H9 (cell line): Measurements from ENCODE around the gene TMEM271. TPM values are rescaled to one million over a fixed set of nuclear protein-coding genes. Genes with fewer than 3 reads are reported as not detected.
"Not testable (repeated sequence)": the region's sequence is repeated elsewhere in the genome, so short reads cannot be mapped to it uniquely, and the experiment has no call there.

Source experiments
- DNase-seq: peaks from one replicate; pipeline ENCODE4 v3.0.0-alpha.2; 2017
- H2AFZ ChIP-seq: one replicate; pipeline ENCODE4 v1.6.1; 2013; ENCODE audit warnings: mild to moderate bottlenecking, low read length, control low read depth, moderate library complexity
- H2AK5ac ChIP-seq: 2 replicates; pipeline ENCODE4 v1.6.1; 2013; ENCODE audit warnings: low read length, control low read depth, mixed read lengths; ENCODE audit not compliant: insufficient read length
- H2BK120ac ChIP-seq: one replicate; pipeline ENCODE4 v1.6.1; 2013; ENCODE audit warnings: low read depth, mild to moderate bottlenecking, low read length, control low read depth, inconsistent platforms; ENCODE audit not compliant: poor library complexity, severe bottlenecking
- H2BK12ac ChIP-seq: 2 replicates; pipeline ENCODE4 v1.6.1; 2013; ENCODE audit warnings: low read length, control low read depth, mixed read lengths, low read depth; ENCODE audit not compliant: insufficient read length
- H2BK15ac ChIP-seq: 2 replicates; pipeline ENCODE4 v1.6.1; 2013; ENCODE audit warnings: low read depth, low read length, control low read depth
- H2BK20ac ChIP-seq: one replicate; pipeline ENCODE4 v1.6.1; 2013; ENCODE audit warnings: low read depth, mild to moderate bottlenecking, low read length, control low read depth, inconsistent platforms; ENCODE audit not compliant: poor library complexity, severe bottlenecking
- H2BK5ac ChIP-seq: 2 replicates; pipeline ENCODE4 v1.6.1; 2013; ENCODE audit warnings: low read length, control low read depth, mixed read lengths; ENCODE audit not compliant: insufficient read length
- H3K14ac ChIP-seq: 2 replicates; pipeline ENCODE4 v1.6.1; 2013; ENCODE audit warnings: low read length, control low read depth; ENCODE audit not compliant: insufficient read depth
- H3K18ac ChIP-seq: 2 replicates; pipeline ENCODE4 v1.6.1; 2013; ENCODE audit warnings: low read depth, mild to moderate bottlenecking, mixed read lengths, low read length, control low read depth; ENCODE audit not compliant: insufficient read length
- H3K23ac ChIP-seq: 2 replicates; pipeline ENCODE4 v1.6.1; 2013; ENCODE audit warnings: low read length, control low read depth, mixed read lengths, low read depth; ENCODE audit not compliant: insufficient read length
- H3K23me2 ChIP-seq: 2 replicates; pipeline ENCODE4 v1.6.1; 2013; ENCODE audit warnings: low read depth, mild to moderate bottlenecking, mixed read lengths, low read length, control low read depth; ENCODE audit not compliant: insufficient read length, poor library complexity, severe bottlenecking
- H3K27ac ChIP-seq: 2 replicates; pipeline ENCODE4 v1.5.1; 2013; ENCODE audit warnings: low read length, control low read depth, mixed read lengths, low read depth; ENCODE audit not compliant: insufficient read length
- H3K27me3 ChIP-seq: 2 replicates; pipeline ENCODE4 v1.6.1; 2013; ENCODE audit warnings: low read length, control low read depth, inconsistent platforms; ENCODE audit not compliant: insufficient read depth
- H3K4ac ChIP-seq: 2 replicates; pipeline ENCODE4 v1.6.1; 2013; ENCODE audit warnings: low read depth, mild to moderate bottlenecking, control low read depth, inconsistent platforms, low read length, moderate library complexity
- H3K4me1 ChIP-seq: 2 replicates; pipeline ENCODE4 v1.6.1; 2013; ENCODE audit warnings: low read length, control low read depth, inconsistent platforms; ENCODE audit not compliant: insufficient read depth
- H3K4me2 ChIP-seq: 2 replicates; pipeline ENCODE4 v1.6.1; 2013; ENCODE audit warnings: low read length, control low read depth, mixed read lengths; ENCODE audit not compliant: insufficient read length, insufficient read depth
- H3K56ac ChIP-seq: 2 replicates; pipeline ENCODE4 v1.6.1; 2013; ENCODE audit warnings: low read depth, mild to moderate bottlenecking, mixed read lengths, low read length, control low read depth; ENCODE audit not compliant: insufficient read length
- H3K79me1 ChIP-seq: 2 replicates; pipeline ENCODE4 v1.6.1; 2013; ENCODE audit warnings: low read depth, mild to moderate bottlenecking, moderate library complexity, low read length, control low read depth, inconsistent platforms; ENCODE audit not compliant: insufficient read depth, poor library complexity, severe bottlenecking
- H3K79me2 ChIP-seq: 2 replicates; pipeline ENCODE4 v1.6.1; 2013; ENCODE audit warnings: low read length, control low read depth, inconsistent platforms; ENCODE audit not compliant: insufficient read depth
- H3K9ac ChIP-seq: 2 replicates; pipeline ENCODE4 v1.6.1; 2013; ENCODE audit warnings: low read length, control low read depth, mixed read lengths; ENCODE audit not compliant: insufficient read length; ENCODE audit errors: extremely low read depth
- H3K9me3 ChIP-seq: one replicate; pipeline ENCODE4 v1.6.1; 2013; ENCODE audit warnings: low read depth, low read length, inconsistent platforms; ENCODE audit not compliant: control insufficient read depth
- H3T11ph ChIP-seq: one replicate; pipeline ENCODE4 v1.6.1; 2013; ENCODE audit warnings: mild to moderate bottlenecking, low read length, control low read depth, inconsistent platforms
- H4K20me1 ChIP-seq: one replicate; pipeline ENCODE4 v1.6.1; 2013; ENCODE audit not compliant: control insufficient read depth, insufficient read length, insufficient read depth
- H4K5ac ChIP-seq: 2 replicates; pipeline ENCODE4 v1.6.1; 2013; ENCODE audit warnings: low read depth, mild to moderate bottlenecking, mixed read lengths, low read length, control low read depth; ENCODE audit not compliant: insufficient read length
- H4K8ac ChIP-seq: replicated peaks from 2 replicates; pipeline ENCODE4 v1.6.1; 2013; ENCODE audit warnings: low read length, control low read depth, mixed read lengths, low read depth; ENCODE audit not compliant: insufficient read length
- H4K91ac ChIP-seq: 2 replicates; pipeline ENCODE4 v1.6.1; 2013; ENCODE audit warnings: low read depth, mild to moderate bottlenecking, moderate library complexity, mixed read lengths, low read length, control low read depth; ENCODE audit not compliant: insufficient read length
- H3K27ac Mint-ChIP-seq, 3 experiments: 2 replicates in 2 of 3; 3 replicates in 1 of 3; pipeline ENCODE4 v1.8.0; 2020 to 2021; ENCODE audit warnings: mixed read lengths in 3 of 3, mild to moderate bottlenecking in 1 of 3, moderate library complexity in 1 of 3
- H3K27me3 Mint-ChIP-seq: 2 replicates; pipeline ENCODE4 v1.8.0; 2021; ENCODE audit warnings: low read depth, mild to moderate bottlenecking, moderate library complexity, mixed read lengths
- H3K36me3 Mint-ChIP-seq, 3 experiments: 2 replicates in 2 of 3; 3 replicates in 1 of 3; pipeline ENCODE4 v1.8.0; 2020 to 2021; ENCODE audit warnings: low read depth in 3 of 3, mixed read lengths in 3 of 3; ENCODE audit not compliant: insufficient read depth in 1 of 3
- H3K4me1 Mint-ChIP-seq, 2 experiments: 2 replicates each; pipeline ENCODE4 v1.8.0; 2020; ENCODE audit warnings: mixed read lengths in 2 of 2
- H3K4me3 Mint-ChIP-seq, 2 experiments: 2 replicates in 1 of 2; 3 replicates in 1 of 2; pipeline ENCODE4 v1.8.0; 2020 to 2021; ENCODE audit warnings: mild to moderate bottlenecking in 2 of 2, mixed read lengths in 2 of 2, moderate library complexity in 1 of 2
- H3K9me3 Mint-ChIP-seq, 2 experiments: 2 replicates in 1 of 2; 3 replicates in 1 of 2; pipeline ENCODE4 v1.8.0; 2020; ENCODE audit warnings: mild to moderate bottlenecking in 2 of 2, mixed read lengths in 2 of 2, moderate library complexity in 1 of 2
- WGBS: extraction: QIAGEN DNeasy Blood & Tissue Kit; methylation state at CpG from one replicate; pipeline ENCODE4 v1.1.7; 2013; ENCODE audit warnings: missing lambda C conversion rate, low lambda C conversion rate, mixed read lengths; ENCODE audit not compliant: insufficient read length; ENCODE audit errors: extremely low coverage; 5-methylcytosine and 5-hydroxymethylcytosine counted together
- total RNA-seq: library from RNA; stranded (reverse); gene quantifications from 2 replicates; pipeline ENCODE4 v1.2.1, GENCODE V29; 2021
- TF ChIP-seq, protein P1 (sequence below): fragments of 200-600 bp; sonication (generic); conservative IDR thresholded peaks from 3 replicates; pipeline ENCODE4 v1.8.0; 2021; ENCODE audit warnings: antibody characterized with exemption, mild to moderate bottlenecking

Gene TMEM271
- total RNA-seq, 1 experiment from 2014 or later, result 0.09 TPM

DNA sequence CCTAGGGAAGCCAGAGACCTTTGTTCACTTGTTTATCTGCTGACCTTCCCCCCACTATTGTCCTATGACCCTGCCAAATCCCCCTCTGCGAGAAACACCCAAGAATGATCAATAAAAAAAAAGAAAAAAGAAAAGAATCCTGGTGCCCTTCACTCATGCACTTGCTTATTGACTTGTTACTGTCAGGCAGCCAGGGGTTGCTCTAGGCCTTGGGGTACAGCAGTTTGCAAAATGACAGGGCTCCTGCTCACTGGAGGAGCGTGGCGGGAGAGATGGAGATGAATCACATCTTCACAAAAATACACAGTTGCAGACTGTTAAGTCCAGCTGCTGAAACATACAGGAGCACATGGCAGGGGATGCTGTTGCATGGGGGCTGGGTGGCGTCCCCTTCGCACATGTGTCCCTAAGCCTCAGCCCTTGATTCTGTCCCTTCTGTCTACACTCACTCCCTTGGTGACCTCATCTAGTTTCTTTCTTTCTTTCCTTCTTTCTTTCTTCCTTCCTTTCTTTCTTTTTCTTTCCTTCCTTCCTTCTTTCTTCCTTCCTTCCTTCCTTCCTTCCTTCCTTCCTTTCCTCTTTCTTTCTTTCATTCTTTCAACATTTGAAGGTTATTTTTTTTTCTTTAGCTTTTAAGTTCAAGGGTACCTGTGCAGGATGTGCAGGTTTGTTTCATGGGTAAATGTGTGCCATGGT lies 16.9 kb upstream of the TMEM271 start:
- H2AK5ac ChIP-seq, result no peak overlapping the region
- Mint-ChIP-seq H3K4me3 (no peak overlapping the region; a peak in 1 of 5 replicates), H3K27ac (no peak overlapping the region), H3K4me1 (peaks cover 3 to 8% of the 10 kb centered on the region in 2 experiments), H3K36me3 (no peaks in the 10 kb centered on the region), H3K9me3 (peaks cover 7 to 12% of the 10 kb centered on the region in 2 experiments; a peak in 4 of 5 replicates), H3K27me3 (peaks cover 67% of the 10 kb centered on the region)
- no peak overlapping the region for H3K4me2 ChIP-seq
- no peaks in the 10 kb centered on the region for H3K79me1 ChIP-seq
- H3K14ac ChIP-seq, result no peak overlapping the region
- no peaks in the 10 kb centered on the region for H3K23me2 ChIP-seq
- no peak overlapping the region for H2BK12ac ChIP-seq
- H2BK5ac ChIP-seq, result no peak overlapping the region
- H4K20me1 ChIP-seq, result no peaks in the 10 kb centered on the region
- no peaks in the 10 kb centered on the region for H3K4me1 ChIP-seq
- no peak overlapping the region for H2BK120ac ChIP-seq
- H2AFZ ChIP-seq, result no peak overlapping the region
- no peaks in the 10 kb centered on the region for H3K27me3 ChIP-seq
- H3K9me3 ChIP-seq, result no peaks in the 10 kb centered on the region
- H3K79me2 ChIP-seq, result no peaks in the 10 kb centered on the region
- WGBS, result no CpG with 5 or more reads among the region's 5 CpGs
- DNase-seq, result no peak
- H2BK15ac ChIP-seq, result no peak overlapping the region
- H3T11ph ChIP-seq, result no peak overlapping the region
- H3K9ac ChIP-seq, result no peak overlapping the region
- TF ChIP-seq, protein P1, sequence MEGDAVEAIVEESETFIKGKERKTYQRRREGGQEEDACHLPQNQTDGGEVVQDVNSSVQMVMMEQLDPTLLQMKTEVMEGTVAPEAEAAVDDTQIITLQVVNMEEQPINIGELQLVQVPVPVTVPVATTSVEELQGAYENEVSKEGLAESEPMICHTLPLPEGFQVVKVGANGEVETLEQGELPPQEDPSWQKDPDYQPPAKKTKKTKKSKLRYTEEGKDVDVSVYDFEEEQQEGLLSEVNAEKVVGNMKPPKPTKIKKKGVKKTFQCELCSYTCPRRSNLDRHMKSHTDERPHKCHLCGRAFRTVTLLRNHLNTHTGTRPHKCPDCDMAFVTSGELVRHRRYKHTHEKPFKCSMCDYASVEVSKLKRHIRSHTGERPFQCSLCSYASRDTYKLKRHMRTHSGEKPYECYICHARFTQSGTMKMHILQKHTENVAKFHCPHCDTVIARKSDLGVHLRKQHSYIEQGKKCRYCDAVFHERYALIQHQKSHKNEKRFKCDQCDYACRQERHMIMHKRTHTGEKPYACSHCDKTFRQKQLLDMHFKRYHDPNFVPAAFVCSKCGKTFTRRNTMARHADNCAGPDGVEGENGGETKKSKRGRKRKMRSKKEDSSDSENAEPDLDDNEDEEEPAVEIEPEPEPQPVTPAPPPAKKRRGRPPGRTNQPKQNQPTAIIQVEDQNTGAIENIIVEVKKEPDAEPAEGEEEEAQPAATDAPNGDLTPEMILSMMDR, result no peak
- no peak overlapping the region for H3K4ac ChIP-seq
- no peak overlapping the region for H3K56ac ChIP-seq
- H4K8ac ChIP-seq, result no peak overlapping the region
- no peak overlapping the region for H3K23ac ChIP-seq
- H4K91ac ChIP-seq, result no peak overlapping the region
- H4K5ac ChIP-seq, result no peak overlapping the region
- no peak overlapping the region for H2BK20ac ChIP-seq
- H3K18ac ChIP-seq, result no peak overlapping the region
- no peak overlapping the region for H3K27ac ChIP-seq

DNA sequence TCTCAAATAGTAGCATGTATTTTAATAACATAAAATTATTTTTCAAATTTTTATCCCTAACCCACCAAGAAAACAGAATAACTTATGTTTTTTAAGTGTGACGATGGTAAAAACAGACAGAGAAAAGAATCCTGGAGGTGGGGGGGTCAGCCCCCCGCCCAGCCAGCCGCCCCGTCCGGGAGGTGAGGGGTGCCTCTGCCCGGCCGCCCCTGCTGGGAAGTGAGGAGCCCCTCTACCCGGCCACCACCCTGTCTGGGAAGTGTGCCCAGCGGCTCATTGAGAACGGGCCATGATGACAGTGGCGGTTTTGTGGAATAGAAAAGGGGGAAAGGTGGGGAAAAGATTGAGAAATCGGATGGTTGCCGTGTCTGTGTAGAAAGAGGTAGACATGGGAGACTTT lies 16.1 kb upstream of the TMEM271 start:
- H3K27me3 ChIP-seq, H2BK20ac ChIP-seq, H3K18ac ChIP-seq, H4K5ac ChIP-seq, H3K79me2 ChIP-seq, H3K4me1 Mint-ChIP-seq, DNase-seq, H3T11ph ChIP-seq, H3K79me1 ChIP-seq, H3K23me2 ChIP-seq, H2AK5ac ChIP-seq, H2BK12ac ChIP-seq, H2BK15ac ChIP-seq, H3K9me3 ChIP-seq, H4K8ac ChIP-seq, H4K91ac ChIP-seq, H4K20me1 ChIP-seq, H2AFZ ChIP-seq, H3K14ac ChIP-seq, H3K4me3 Mint-ChIP-seq, H2BK120ac ChIP-seq, H3K23ac ChIP-seq, H3K9ac ChIP-seq, H3K56ac ChIP-seq, H2BK5ac ChIP-seq, H3K27ac Mint-ChIP-seq, H3K4me2 ChIP-seq, H3K36me3 Mint-ChIP-seq, H3K27ac ChIP-seq, H3K4ac ChIP-seq, H3K4me1 ChIP-seq: not testable (repeated sequence)
- no CpG with 5 or more reads among the region's 13 CpGs for WGBS
- H3K9me3 Mint-ChIP-seq, result peaks cover 7 to 12% of the 10 kb centered on the region in 2 experiments; a peak in 4 of 5 replicates
- peaks cover 70% of the 10 kb centered on the region for H3K27me3 Mint-ChIP-seq
